Measurements from ENCODE around the gene NTNG2.
A peak's percentile ranks its signal among the peaks of the same experiment; 100 is the strongest.

The NTNG2 gene

GRCh38 chr9:132152231-132152630 lies 9.6 kb upstream of the NTNG2 start:
- in situ Hi-C loops (cut with HindIII; ENCODE audit: low pct_unique_long_range_greater_than_20kb, low sequenced_read_pairs), result no loop called here
- no peak for DNase-seq (ENCODE audit: low read depth in 1 of 2, low spot score in 1 of 2)
- no peak for TF ChIP-seq JUND (IDR thresholded peaks at IDR 0.05; ENCODE audit: low read depth)

GRCh38 chr9:132154863-132155567 lies 6.8 kb upstream of the NTNG2 start:
- no peak for TF ChIP-seq JUND (IDR thresholded peaks at IDR 0.05; ENCODE audit: low read depth)
- no peak for DNase-seq (ENCODE audit: low read depth in 1 of 2, low spot score in 1 of 2)
- in situ Hi-C loops (cut with HindIII; ENCODE audit: low pct_unique_long_range_greater_than_20kb, low sequenced_read_pairs), result no loop called here

GRCh38 chr9:132155568-132155895 lies 6.3 kb upstream of the NTNG2 start:
- no peak for DNase-seq (ENCODE audit: low read depth in 1 of 2, low spot score in 1 of 2)
- no peak for TF ChIP-seq JUND (IDR thresholded peaks at IDR 0.05; ENCODE audit: low read depth)
- in situ Hi-C loops (cut with HindIII; ENCODE audit: low pct_unique_long_range_greater_than_20kb, low sequenced_read_pairs), result no loop called here

- in situ Hi-C loops (cut with HindIII; ENCODE audit: low pct_unique_long_range_greater_than_20kb, low sequenced_read_pairs), result no loop called here
- no peak for DNase-seq (ENCODE audit: low read depth in 1 of 2, low spot score in 1 of 2)
- TF ChIP-seq JUND (IDR thresholded peaks at IDR 0.05; ENCODE audit: low read depth), result no peak
Measured at GRCh38 chr9:132156262-132156661, 5.6 kb upstream of the NTNG2 start.

GRCh38 chr9:132157347-132158116 lies 4.3 kb upstream of the NTNG2 start:
- no peak for TF ChIP-seq JUND (IDR thresholded peaks at IDR 0.05; ENCODE audit: low read depth)
- no peak for DNase-seq (ENCODE audit: low read depth in 1 of 2, low spot score in 1 of 2)
- in situ Hi-C loops (cut with HindIII; ENCODE audit: low pct_unique_long_range_greater_than_20kb, low sequenced_read_pairs), result no loop called here

- no peak for DNase-seq (ENCODE audit: low read depth in 1 of 2, low spot score in 1 of 2)
- TF ChIP-seq JUND (IDR thresholded peaks at IDR 0.05; ENCODE audit: low read depth), result no peak
- in situ Hi-C loops (cut with HindIII; ENCODE audit: low pct_unique_long_range_greater_than_20kb, low sequenced_read_pairs), result no loop called here
Measured at GRCh38 chr9:132160802-132161742, 786 bp upstream of the NTNG2 start.

- no peak for DNase-seq (ENCODE audit: low read depth in 1 of 2, low spot score in 1 of 2)
- TF ChIP-seq JUND (IDR thresholded peaks at IDR 0.05; ENCODE audit: low read depth), result no peak
- in situ Hi-C loops (cut with HindIII; ENCODE audit: low pct_unique_long_range_greater_than_20kb, low sequenced_read_pairs), result no loop called here
Measured at GRCh38 chr9:132162764-132163456, 1.1 kb downstream of the NTNG2 start.

- no peak for TF ChIP-seq JUND (IDR thresholded peaks at IDR 0.05; ENCODE audit: low read depth)
- no peak for DNase-seq (ENCODE audit: low read depth in 1 of 2, low spot score in 1 of 2)
- in situ Hi-C loops (cut with HindIII; ENCODE audit: low pct_unique_long_range_greater_than_20kb, low sequenced_read_pairs), result no loop called here
Measured at GRCh38 chr9:132163457-132163875, 1.6 kb downstream of the NTNG2 start.

- no peak for TF ChIP-seq JUND (IDR thresholded peaks at IDR 0.05; ENCODE audit: low read depth)
- no peak for DNase-seq (ENCODE audit: low read depth in 1 of 2, low spot score in 1 of 2)
- in situ Hi-C loops (cut with HindIII; ENCODE audit: low pct_unique_long_range_greater_than_20kb, low sequenced_read_pairs), result no loop called here
Measured at GRCh38 chr9:132163876-132164603, 2.2 kb downstream of the NTNG2 start.

GRCh38 chr9:132164604-132165362 lies 2.9 kb downstream of the NTNG2 start:
- in situ Hi-C loops (cut with HindIII; ENCODE audit: low pct_unique_long_range_greater_than_20kb, low sequenced_read_pairs), result no loop called here
- no peak for DNase-seq (ENCODE audit: low read depth in 1 of 2, low spot score in 1 of 2)
- TF ChIP-seq JUND (IDR thresholded peaks at IDR 0.05; ENCODE audit: low read depth), result no peak

GRCh38 chr9:132166599-132166998 lies 4.7 kb downstream of the NTNG2 start:
- in situ Hi-C loops (cut with HindIII; ENCODE audit: low pct_unique_long_range_greater_than_20kb, low sequenced_read_pairs), result no loop called here
- no peak for TF ChIP-seq JUND (IDR thresholded peaks at IDR 0.05; ENCODE audit: low read depth)
- DNase-seq (ENCODE audit: low read depth in 1 of 2, low spot score in 1 of 2), result peak in 1 of 2 experiments; percentile 59
